GM23338 (cell line): Measurements from ENCODE around the gene GPR183. TPM values are rescaled to one million over a fixed set of nuclear protein-coding genes. Genes with fewer than 3 reads are reported as not detected.
A peak's percentile ranks its signal among the peaks of the same experiment; 100 is the strongest.

Experiments
- ATAC-seq: fragments of 200-7000 bp; cut with Tn5 transposase; 3 replicates; pipeline ENCODE4 v1.9.1; 2020
- DNase-seq: peaks from one replicate; pipeline ENCODE4 v3.0.0-alpha.2; 2015; ENCODE audit warnings: low spot score
- H2AFZ ChIP-seq: fragments of 200-600 bp; sonication (generic); 2 replicates; pipeline ENCODE4 v1.8.0; 2016; ENCODE audit warnings: antibody characterized with exemption, mild to moderate bottlenecking, moderate library complexity
- H3F3A ChIP-seq: fragments of 200-600 bp; sonication (generic); replicated peaks from 2 replicates; pipeline ENCODE4 v1.8.0; 2017; ENCODE audit warnings: antibody characterized with exemption, mixed run types, low read depth
- H3K27ac ChIP-seq: fragments of 200-600 bp; sonication (generic); 2 replicates; pipeline ENCODE4 v1.6.1; 2016; ENCODE audit warnings: low read depth
- H3K27me3 ChIP-seq: fragments of 200-600 bp; sonication (generic); 2 replicates; pipeline ENCODE4 v1.8.0; 2016; ENCODE audit warnings: mild to moderate bottlenecking, mixed run types, moderate library complexity; ENCODE audit not compliant: insufficient read depth
- H3K36me3 ChIP-seq: fragments of 200-600 bp; sonication (generic); 2 replicates; pipeline ENCODE4 v1.8.0; 2016; ENCODE audit warnings: mild to moderate bottlenecking; ENCODE audit not compliant: insufficient read depth
- H3K4me1 ChIP-seq: fragments of 200-600 bp; sonication (generic); 2 replicates; pipeline ENCODE4 v1.8.0; 2016; ENCODE audit warnings: mild to moderate bottlenecking, moderate library complexity; ENCODE audit not compliant: insufficient read depth
- H3K4me2 ChIP-seq: fragments of 200-600 bp; sonication (generic); 2 replicates; pipeline ENCODE4 v1.7.1; 2017; ENCODE audit warnings: mixed run types
- H3K4me3 ChIP-seq: fragments of 200-600 bp; sonication (generic); 2 replicates; pipeline ENCODE4 v1.6.1; 2016; ENCODE audit warnings: mixed run types
- H3K79me2 ChIP-seq: fragments of 200-600 bp; sonication (generic); replicated peaks from 2 replicates; pipeline ENCODE4 v1.8.0; 2017; ENCODE audit warnings: mild to moderate bottlenecking; ENCODE audit not compliant: insufficient read depth
- H3K9me2 ChIP-seq: fragments of 200-600 bp; sonication (generic); 2 replicates; pipeline ENCODE4 v1.8.0; 2017; ENCODE audit not compliant: insufficient read depth
- H4K20me1 ChIP-seq: fragments of 200-600 bp; sonication (generic); replicated peaks from 2 replicates; pipeline ENCODE4 v1.8.0; 2017; ENCODE audit warnings: mild to moderate bottlenecking; ENCODE audit not compliant: insufficient read depth
- H3K27ac Mint-ChIP-seq: 2 replicates; pipeline ENCODE4 v1.8.0; 2020; ENCODE audit warnings: inconsistent platforms, mild to moderate bottlenecking, moderate library complexity, mixed read lengths
- H3K27me3 Mint-ChIP-seq: 3 replicates; pipeline ENCODE4 v1.8.0; 2022; ENCODE audit warnings: low read depth, mild to moderate bottlenecking, moderate library complexity, mixed read lengths, inconsistent platforms; ENCODE audit not compliant: insufficient read depth, poor library complexity
- H3K36me3 Mint-ChIP-seq: 3 replicates; pipeline ENCODE4 v1.8.0; 2021; ENCODE audit warnings: low read depth, mild to moderate bottlenecking, inconsistent platforms, moderate library complexity, mixed read lengths
- H3K4me1 Mint-ChIP-seq: 3 replicates; pipeline ENCODE4 v1.8.0; 2020; ENCODE audit warnings: mild to moderate bottlenecking, inconsistent platforms, mixed read lengths
- H3K4me3 Mint-ChIP-seq: 3 replicates; pipeline ENCODE4 v1.8.0; 2021; ENCODE audit warnings: moderate library complexity, mild to moderate bottlenecking, inconsistent platforms, mixed read lengths
- H3K9me3 Mint-ChIP-seq: 3 replicates; pipeline ENCODE4 v1.8.0; 2020; ENCODE audit warnings: moderate library complexity, mild to moderate bottlenecking, inconsistent platforms, mixed read lengths
- ZNF114 ChIP-seq: fragments of 250-450 bp; sonication (Bioruptor Pico); IDR thresholded peaks from 2 replicates; pipeline ENCODE4 v1.5.0; 2020; ENCODE audit warnings: mild to moderate bottlenecking, moderate library complexity
- polyA plus RNA-seq: library from polyadenylated mRNA; unstranded; fragments of >200 nt; fragmentation: Nextera tagmentation; extraction: Ambion mirVana; gene quantifications from 2 replicates; pipeline ENCODE4 v1.2.1, GENCODE V29; 2016
- total RNA-seq: library from RNA; depleted of rRNA; stranded (reverse); fragments of >200 nt; shearing (Covaris generic); gene quantifications from 2 replicates; pipeline ENCODE4 v1.2.3, GENCODE V29; 2014
- TF ChIP-seq, protein P1 (sequence below): fragments of 250-450 bp; sonication (Bioruptor Pico); IDR thresholded peaks from 2 replicates; pipeline ENCODE4 v1.5.0; 2020; ENCODE audit warnings: mild to moderate bottlenecking, moderate library complexity
- TF ChIP-seq, protein P2 (sequence below), 2 experiments: fragments of 200-600 bp in 1 of 2; sonication (generic) in 1 of 2; conservative IDR thresholded peaks; 2 replicates each; pipeline versions ENCODE4 v1.5.1 to v1.6.1; 2016 to 2017; ENCODE audit warnings: antibody characterized with exemption in 2 of 2, low read depth in 2 of 2, mild to moderate bottlenecking in 2 of 2, moderate library complexity in 1 of 2

GPR183 gene
- total and polyA plus RNA-seq, 2 experiments from 2014 or later: 0.78 TPM; not detected in 1

DNA sequence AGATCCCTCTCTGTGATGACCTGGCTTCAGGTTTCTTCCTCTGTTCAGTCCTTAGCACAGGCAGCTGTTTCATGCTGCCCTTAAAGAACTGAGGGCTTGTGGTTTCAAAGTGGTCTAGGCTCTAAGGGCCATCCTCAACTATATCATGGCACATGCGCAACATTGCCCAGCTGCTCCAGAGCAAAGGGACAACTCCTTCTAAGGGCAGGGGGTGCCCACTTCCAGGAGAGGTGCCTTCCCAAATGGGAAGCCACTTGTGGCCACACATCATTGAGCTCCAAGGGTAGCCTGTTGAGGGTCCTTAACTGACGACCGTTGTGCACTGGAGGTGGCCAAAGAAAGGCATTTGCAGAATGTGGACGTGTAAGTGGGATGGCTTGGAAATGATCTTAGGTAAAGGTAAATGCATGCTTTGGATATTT is 7.3 kb downstream of the GPR183 start:
- Histone ChIP-seq H3K9me2 (no peaks in the 10 kb centered on the region), H4K20me1 (peaks cover 12% of the 10 kb centered on the region), H3K36me3 (no peaks in the 10 kb centered on the region), H3K4me1 (no peaks in the 10 kb centered on the region), H3K27ac (no peak overlapping the region), H3F3A (no peaks in the 10 kb centered on the region), H3K79me2 (0 out of 2 replicates have a peak, but pooled peaks cover 3% of the 10 kb centered on the region), H2AFZ (no peak overlapping the region), H3K4me2 (no peak overlapping the region), H3K4me3 (no peak overlapping the region), H3K27me3 (no peaks in the 10 kb centered on the region)
- TF ChIP-seq, protein P1, sequence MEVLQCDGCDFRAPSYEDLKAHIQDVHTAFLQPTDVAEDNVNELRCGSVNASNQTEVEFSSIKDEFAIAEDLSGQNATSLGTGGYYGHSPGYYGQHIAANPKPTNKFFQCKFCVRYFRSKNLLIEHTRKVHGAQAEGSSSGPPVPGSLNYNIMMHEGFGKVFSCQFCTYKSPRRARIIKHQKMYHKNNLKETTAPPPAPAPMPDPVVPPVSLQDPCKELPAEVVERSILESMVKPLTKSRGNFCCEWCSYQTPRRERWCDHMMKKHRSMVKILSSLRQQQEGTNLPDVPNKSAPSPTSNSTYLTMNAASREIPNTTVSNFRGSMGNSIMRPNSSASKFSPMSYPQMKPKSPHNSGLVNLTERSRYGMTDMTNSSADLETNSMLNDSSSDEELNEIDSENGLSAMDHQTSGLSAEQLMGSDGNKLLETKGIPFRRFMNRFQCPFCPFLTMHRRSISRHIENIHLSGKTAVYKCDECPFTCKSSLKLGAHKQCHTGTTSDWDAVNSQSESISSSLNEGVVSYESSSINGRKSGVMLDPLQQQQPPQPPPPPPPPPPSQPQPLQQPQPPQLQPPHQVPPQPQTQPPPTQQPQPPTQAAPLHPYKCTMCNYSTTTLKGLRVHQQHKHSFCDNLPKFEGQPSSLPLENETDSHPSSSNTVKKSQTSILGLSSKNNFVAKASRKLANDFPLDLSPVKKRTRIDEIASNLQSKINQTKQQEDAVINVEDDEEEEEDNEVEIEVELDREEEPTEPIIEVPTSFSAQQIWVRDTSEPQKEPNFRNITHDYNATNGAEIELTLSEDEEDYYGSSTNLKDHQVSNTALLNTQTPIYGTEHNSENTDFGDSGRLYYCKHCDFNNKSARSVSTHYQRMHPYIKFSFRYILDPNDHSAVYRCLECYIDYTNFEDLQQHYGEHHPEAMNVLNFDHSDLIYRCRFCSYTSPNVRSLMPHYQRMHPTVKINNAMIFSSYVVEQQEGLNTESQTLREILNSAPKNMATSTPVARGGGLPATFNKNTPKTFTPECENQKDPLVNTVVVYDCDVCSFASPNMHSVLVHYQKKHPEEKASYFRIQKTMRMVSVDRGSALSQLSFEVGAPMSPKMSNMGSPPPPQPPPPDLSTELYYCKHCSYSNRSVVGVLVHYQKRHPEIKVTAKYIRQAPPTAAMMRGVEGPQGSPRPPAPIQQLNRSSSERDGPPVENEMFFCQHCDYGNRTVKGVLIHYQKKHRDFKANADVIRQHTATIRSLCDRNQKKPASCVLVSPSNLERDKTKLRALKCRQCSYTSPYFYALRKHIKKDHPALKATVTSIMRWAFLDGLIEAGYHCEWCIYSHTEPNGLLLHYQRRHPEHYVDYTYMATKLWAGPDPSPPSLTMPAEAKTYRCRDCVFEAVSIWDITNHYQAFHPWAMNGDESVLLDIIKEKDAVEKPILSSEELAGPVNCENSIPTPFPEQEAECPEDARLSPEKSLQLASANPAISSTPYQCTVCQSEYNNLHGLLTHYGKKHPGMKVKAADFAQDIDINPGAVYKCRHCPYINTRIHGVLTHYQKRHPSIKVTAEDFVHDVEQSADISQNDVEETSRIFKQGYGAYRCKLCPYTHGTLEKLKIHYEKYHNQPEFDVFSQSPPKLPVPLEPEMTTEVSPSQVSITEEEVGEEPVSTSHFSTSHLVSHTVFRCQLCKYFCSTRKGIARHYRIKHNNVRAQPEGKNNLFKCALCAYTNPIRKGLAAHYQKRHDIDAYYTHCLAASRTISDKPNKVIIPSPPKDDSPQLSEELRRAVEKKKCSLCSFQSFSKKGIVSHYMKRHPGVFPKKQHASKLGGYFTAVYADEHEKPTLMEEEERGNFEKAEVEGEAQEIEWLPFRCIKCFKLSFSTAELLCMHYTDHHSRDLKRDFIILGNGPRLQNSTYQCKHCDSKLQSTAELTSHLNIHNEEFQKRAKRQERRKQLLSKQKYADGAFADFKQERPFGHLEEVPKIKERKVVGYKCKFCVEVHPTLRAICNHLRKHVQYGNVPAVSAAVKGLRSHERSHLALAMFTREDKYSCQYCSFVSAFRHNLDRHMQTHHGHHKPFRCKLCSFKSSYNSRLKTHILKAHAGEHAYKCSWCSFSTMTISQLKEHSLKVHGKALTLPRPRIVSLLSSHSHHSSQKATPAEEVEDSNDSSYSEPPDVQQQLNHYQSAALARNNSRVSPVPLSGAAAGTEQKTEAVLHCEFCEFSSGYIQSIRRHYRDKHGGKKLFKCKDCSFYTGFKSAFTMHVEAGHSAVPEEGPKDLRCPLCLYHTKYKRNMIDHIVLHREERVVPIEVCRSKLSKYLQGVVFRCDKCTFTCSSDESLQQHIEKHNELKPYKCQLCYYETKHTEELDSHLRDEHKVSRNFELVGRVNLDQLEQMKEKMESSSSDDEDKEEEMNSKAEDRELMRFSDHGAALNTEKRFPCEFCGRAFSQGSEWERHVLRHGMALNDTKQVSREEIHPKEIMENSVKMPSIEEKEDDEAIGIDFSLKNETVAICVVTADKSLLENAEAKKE (CRISPR knock-in tag): 0 out of 2 replicates have a peak, but pooled peaks have one; percentile 9
- no peak for TF ChIP-seq ZNF114 (CRISPR knock-in tag)
- TF ChIP-seq, protein P2, sequence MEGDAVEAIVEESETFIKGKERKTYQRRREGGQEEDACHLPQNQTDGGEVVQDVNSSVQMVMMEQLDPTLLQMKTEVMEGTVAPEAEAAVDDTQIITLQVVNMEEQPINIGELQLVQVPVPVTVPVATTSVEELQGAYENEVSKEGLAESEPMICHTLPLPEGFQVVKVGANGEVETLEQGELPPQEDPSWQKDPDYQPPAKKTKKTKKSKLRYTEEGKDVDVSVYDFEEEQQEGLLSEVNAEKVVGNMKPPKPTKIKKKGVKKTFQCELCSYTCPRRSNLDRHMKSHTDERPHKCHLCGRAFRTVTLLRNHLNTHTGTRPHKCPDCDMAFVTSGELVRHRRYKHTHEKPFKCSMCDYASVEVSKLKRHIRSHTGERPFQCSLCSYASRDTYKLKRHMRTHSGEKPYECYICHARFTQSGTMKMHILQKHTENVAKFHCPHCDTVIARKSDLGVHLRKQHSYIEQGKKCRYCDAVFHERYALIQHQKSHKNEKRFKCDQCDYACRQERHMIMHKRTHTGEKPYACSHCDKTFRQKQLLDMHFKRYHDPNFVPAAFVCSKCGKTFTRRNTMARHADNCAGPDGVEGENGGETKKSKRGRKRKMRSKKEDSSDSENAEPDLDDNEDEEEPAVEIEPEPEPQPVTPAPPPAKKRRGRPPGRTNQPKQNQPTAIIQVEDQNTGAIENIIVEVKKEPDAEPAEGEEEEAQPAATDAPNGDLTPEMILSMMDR (conservative IDR thresholded peaks at IDR 0.05; ENCODE audit: low read depth in 2 of 2): no peak
- ATAC-seq: peak; percentile 59
- Mint-ChIP-seq H3K9me3 (no peaks in the 10 kb centered on the region), H3K27me3 (no peaks in the 10 kb centered on the region), H3K27ac (no peak overlapping the region), H3K4me1 (peaks cover 8% of the 10 kb centered on the region; the same call in 2 of the 3 replicates), H3K4me3 (no peak overlapping the region), H3K36me3 (no peaks in the 10 kb centered on the region)
- DNase-seq: peak; percentile 40
